KG1 (cell line): ENCODE results near the gene CD247.

Source experiments
- DNase-seq: peaks from one replicate; lab custom pipeline; 2025; lab: John Stamatoyannopoulos, UW

The CD247 gene

DNA sequence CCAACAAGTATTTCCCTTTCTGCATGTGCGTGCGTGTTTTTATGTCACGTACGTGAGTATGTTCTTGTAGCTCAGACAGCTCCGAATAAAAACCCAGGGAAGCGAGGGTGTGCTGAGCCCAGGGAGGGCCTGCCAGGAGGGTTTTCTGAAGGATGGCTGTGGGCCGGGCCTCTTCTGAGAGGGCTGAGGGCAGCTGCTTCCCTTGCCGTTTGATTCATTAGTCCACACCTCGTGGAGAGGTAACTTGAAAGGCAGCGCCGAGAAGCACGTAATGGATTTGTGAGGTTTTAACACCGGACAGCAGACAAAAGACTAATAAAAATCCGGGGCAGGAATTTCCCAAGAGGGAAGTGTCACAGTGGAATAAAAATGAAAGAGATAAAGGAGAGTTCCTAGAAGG lies 29.5 kb downstream of the CD247 start:
- no peak for DNase-seq

DNA sequence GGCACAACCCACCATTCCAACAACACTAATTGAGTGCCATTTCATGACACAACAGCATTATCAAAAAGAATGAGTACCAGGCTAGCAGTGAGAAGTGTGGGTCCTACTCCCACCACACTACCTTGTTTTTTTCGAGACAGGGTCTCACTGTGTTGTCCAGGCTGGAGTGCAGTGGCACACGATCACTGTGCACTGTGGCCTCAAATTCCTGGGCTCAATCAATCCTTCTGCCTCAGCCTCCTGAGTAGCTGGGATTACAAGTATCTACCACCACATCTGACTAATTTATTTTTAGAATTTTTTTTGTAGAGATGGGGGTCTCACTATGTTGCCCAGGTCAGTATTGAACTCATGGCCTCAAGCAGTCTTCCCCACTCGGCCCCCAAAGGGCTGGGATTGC lies 30.7 kb downstream of the CD247 start:
- no peak for DNase-seq

DNA sequence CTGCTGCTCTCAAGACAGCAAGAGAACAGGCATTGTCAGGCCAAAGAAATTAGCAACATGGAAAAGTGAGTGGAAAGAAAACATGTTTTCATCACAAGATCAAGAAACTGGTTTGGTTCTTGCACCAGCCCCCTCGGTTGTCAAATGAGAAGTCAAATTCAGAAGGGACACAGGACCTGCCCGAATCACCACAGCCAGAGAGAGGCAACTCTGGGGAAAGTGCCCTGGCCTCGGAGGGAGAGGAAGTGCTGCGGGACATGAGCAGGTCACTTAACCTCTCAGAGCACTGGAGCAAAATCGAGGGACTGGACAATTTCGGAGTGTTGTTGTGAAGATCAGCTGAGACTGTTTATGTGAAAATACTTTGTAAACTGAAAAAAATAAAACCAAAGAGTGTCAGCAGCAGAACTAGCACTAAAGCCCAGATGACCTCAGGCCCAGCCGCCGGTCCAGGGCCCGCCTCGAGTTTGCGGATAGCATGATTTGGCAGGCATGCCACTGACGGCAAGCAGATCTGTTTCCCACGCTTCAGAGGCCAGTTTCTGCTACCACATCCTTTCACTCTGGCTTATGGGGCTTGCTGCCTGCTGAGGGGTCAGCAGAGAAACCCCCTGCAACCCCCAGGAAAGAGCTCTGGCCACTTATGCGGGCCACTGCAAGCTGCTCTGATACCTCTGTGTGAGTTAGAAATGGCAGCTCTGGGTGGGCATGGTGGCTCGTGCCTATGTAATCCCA lies 32.1 kb downstream of the CD247 start:
- no peak for DNase-seq

DNA sequence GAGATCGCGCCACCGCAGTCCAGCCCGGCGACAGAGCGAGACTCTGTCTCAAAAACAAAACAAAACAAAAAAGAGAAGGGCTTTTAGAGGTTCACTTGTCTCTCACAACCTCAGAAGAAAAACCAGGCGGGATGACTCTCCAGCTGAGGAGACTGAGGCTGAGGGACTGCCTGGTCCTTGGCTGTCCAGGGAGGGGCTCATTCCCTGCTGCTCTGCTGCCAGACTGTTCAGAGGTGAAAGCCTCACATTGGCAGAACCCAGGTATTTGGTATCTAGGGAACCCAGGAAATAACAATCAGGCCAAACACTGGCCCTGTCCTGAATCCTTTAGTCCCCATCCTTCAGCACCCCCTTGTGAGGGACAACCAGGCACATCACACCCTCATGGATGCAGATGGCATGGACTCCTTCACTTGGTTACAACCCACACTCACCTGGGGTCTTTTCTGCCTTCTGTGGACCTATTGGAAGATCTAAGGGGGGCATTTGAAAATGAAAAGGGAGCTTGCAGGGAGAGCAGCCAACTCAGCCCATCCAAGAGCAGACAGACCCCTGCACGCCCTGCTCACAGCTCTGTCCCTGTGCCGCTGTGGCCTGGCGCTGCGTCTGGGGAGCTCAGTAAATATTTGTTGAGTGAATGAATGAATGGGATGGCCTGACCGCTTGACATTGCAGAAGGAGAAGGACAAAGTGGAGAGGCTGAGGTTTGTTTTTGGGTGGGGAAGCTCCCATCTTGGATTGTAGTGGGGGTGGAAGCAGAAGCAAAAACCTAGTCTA lies 33.4 kb downstream of the CD247 start:
- DNase-seq: no peak

DNA sequence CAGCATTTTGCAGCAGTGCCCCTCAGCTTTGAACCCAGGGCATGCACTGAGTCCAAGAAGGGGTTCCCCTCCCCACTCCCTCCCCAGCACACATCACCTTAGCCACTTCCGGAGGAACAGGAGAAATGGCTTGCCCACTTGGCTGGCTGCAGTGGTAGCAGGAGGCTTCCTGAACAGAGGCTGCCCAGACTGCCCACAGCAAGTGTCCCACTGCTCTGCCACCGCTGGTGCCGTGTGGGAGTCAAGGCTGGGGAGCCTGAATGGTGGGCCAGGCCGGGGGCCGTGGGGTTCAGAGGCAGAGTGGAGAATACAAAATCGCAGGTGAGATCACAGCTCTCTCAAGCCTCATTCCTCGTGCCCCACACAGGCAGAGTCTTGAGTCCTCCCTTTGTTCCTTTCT lies 34.5 kb downstream of the CD247 start:
- no peak for DNase-seq

DNA sequence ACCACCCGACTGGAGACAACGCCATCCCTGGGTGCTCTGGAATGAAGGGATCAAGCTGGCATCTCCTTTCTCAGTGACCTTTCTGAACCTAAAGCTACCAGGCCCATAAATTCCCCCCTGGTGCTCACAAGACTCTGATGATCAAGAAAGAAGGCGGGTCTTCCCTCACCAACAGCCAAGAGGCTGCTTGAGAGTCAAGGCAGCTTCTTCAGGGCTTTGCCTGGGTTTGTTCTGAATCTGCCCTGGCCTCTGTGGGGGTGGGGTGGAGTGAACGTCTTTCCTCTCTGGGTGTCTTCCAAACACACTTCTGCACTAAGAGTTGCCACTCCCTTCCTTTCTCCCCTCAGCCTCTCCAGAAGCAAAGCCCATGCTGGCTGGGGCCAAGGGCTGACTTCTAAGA lies 36.1 kb downstream of the CD247 start:
- no peak for DNase-seq

DNA sequence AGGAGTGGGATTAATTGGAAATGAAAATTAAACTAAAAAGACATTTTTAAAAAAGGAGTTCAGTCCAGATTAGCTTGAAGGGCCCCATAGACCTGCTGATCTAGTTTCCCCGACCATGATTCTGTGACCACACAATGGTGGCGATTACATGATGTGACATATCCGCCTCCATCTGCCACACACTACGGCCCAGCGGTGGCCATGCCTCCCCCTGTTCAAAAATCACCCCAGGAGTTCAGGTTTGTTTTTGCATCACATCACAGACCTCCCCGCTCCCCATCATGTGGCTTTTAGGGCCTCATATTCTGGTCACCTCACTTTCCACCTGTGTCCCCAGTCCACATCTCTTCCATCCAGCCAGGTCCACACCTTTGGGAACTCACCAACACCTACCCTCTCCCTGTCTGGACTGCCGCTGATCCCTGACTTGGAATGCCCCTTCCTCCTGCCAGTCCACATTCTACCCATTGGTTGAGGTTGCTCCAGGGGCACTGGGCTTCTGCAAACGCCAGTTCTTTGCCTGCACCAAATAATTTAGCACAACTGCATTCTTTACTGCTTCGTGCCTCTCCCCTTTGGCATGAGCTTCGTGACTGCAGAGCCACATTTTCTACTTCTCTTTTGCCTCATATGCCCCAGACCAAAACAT lies 38.9 kb downstream of the CD247 start:
- no peak for DNase-seq

DNA sequence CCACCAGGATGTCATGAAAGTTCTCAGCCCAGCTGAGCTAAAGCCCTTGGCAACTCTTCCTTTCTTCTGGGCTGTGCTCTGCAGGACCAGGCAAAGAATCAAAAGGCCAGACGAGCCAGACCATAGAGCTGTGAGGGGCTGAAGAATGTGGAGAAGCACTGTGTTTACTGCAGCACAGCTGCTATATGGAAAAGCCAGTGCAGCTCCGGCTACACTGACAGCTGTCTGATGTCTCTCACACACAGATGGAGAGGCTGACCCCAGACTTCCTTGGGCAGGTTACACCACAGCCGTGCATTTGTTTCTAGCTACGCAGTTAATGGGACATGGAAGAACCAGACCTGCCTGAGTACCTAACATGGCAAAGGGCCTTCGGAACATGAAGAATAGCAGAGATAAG lies 40.3 kb downstream of the CD247 start:
- no peak for DNase-seq

DNA sequence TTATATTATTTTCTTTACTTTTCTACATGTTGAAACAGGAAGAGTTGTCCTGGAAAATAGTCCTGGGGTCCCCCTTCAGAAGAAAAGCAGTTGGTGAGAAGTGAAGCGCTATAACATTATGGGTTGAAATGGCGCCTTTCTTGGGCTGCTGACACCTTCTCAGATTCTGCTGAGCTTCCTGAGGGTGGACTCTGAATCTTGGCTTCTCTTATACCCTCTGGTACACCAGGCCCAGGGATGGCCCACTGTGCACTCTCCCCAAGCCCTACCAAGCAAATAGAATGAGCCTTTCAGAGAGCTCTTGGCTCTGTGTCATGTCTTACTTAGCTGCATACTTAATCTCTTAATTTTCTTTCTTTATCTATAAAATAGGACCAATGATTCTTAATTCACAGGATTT lies 42.3 kb downstream of the CD247 start:
- no peak for DNase-seq

DNA sequence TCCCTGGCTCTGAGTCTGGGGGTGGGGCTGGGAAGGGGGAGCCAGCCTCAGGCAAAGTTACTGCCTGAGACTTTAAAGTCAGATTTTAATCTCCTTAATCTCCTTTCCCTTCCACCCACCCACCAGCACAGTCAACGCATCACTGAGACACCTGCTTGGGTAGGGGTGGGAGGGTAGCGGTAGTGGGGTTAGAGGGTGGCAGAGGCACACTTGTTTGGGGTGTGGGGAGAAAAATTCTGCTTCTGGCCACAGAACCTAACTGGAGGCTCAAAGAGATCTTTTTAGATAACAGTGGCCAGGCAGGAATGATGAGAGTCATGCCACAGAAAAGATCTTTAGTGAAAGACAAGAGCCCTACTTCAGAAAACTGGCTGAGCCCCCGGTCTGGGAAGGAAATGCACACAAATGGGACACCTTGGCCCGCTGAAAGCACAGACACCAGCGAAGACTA lies 44.1 kb downstream of the CD247 start:
- no peak for DNase-seq

DNA sequence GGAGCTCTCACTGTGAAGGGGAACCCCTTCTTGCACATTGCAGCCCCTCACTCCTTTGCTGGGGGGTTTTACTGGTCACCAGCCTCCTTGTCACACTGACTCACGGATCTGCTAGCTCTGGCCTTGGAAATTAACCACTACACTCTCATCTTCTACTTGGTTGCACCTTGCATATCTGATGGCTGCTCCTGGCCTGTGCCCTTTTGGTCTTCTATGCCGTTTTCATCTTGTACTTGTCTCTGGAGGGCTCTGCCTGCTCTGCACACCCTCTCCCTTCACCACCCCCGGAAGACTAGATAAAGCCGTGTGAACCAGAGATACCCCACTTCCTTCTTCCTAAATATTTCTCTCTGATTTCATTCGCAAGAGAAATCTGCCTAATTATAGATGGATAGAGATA lies 44.6 kb downstream of the CD247 start:
- DNase-seq: no peak

DNA sequence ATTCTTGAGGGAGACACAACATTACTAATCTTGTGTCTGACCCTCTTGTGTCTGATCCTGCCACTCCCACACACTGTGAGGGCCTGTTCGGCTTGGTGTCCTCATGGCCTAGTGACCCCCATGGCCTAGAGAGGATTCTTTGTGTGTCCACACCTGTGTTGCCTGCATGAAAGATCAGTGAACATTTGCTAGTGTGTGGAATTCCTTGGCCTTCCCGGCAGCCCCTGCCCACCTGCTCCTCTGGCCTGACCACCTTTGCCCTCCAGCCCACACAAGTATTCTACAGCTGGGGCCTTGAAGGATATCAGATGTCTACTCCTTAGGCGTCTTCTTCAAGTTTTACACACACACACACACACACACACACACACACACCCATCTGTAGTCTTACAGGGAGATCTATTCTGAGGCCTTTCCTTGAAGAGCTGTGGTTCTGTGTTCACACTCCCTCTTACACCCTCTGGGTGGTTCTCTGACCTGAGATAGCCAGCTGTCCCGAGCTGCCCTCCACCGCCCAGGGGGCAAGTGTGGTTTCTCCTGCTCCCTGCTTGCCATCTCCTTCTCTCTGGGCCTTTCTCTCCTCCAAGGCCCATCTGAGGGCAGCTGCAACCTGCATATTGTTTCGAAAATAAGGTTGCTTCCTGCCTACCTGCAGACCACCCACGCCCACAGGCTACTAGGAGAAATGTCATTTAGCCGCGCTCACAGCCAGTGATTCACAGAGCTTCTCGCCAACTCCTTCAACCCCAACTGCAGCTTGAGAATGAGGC lies 45.4 kb downstream of the CD247 start:
- DNase-seq: no peak

DNA sequence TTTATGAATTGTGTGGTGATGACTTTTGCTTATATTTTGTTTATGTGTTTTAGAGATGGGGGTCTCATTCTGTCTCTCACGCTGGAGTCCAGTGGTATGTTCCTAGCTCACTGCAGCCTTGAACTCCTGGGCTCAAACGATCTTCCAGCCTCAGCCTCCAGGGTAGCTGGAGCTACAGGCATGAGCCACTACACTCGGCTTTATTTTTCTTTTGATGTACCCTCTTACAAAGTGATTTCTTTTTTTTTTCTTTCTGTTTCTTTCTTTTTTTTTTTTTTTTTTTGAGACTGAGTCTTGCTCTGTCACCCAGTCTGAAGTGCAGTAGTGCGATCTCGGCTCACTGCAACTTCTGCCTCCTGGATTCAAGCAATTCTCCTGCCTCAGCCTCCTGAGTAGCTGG lies 46.8 kb downstream of the CD247 start:
- no peak for DNase-seq

DNA sequence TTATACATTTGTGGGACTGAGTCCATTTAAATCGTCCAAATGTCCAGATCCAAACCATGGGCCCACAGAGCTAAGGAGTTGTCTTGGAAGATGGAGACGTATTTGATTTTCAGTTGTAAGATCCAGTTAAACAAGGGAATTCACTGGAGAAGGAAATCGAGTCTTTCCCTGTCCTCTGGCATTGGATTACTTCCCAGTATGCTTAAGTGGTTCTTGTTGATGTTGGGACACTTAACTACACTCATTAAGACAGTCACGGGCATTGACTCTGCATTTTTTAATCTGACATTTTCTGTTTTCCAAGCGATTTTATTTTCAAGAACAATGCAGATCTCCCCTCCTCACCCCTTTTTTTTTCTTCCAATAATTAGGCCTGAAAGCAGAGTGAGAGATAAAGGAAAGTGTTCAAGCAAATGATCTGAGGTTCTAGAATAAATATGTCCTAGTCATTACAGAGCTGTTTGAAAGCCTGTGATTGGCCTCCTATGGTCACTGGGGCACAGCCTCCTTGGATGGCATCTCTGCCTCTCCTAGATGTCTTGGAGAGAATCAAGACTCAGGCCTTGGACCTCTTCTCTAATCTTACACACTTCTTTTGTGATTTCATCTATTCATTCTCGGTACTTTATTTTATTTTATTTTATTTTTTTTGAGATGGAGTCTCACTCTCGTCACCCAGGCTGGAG lies 48.9 kb downstream of the CD247 start:
- DNase-seq: no peak

DNA sequence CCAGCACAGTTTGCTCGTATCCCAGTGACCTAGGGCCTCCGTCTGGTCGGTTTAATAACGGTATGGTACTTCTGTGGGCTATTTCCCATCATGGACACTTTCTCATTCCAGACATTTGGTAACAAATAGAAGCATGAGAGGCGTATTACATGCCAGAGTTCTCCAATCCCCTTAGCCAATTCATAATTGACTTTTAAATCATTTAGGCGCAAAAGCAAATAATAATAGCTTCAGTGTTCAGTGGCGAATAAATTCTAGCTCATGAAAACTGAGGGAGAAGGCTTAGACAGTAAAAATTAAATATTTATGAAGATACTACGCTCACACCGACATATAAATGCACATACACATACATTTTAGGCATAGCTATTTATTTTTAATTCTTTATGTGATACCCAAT lies 50.6 kb downstream of the CD247 start:
- DNase-seq: no peak

DNA sequence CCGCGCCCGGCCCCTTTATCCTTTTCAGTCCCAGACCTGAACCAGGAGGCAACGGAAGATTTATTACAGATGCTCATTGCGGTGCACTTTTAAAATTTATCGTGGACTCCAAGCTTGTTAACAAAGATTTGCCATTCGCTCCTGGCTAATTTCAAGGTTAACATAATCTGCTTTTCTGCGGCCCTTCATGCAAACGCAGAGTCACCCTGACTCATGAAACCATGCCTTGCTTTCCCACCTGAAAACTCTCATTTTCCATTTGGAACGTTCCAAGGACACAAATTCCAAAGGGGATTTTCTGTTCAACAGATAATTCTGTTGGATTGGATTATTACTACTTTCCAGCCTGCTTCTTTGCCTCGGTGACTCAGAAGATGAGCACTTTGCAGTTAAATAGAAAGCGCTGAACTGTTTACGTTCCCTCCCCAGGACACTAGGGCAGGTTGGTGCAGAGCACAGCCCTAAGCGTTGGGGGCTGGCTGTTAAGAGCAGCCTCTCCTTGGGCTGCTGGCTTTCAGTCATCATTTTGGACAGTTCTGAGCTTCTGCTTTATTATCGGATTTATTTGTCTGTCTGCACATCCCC lies 51.1 kb downstream of the CD247 start:
- DNase-seq: no peak

DNA sequence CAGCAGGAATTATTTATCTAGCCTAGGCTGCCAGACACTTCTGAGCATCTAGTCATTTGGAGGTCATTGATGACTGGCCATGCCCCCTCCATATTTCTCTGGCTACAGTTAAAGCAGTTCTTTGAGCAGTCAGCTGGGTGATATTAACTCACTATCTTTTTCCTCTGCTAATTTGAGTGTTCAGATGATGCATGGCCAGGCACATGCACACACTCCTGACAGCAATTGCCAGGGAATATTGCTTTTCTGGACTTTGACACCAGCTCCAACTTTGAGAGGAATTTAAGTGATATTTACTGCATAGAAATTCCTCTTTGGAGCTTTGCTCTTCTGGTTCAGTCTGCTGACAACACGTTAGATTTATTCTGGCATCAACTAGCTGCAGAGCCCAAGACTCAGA lies 52.6 kb downstream of the CD247 start:
- DNase-seq: no peak

DNA sequence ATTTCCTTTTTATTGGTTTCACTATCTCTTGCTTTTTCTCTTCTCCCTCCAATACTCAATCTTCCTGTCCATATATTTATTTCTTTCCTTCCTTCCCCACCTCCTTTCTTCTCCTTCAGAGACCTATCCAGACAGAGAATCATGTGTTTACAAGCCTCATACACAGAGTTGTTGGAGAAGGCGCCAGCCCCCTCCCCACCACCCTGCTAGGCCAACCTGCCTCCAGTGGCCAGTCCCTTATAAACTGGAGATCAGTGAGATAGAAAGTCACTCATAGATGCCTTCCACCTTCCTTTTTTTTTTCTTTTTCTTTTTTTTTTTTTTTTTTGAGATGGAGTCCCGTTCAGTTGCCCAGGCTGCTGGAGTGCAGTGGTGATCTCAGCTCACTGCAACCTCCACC lies 53.3 kb downstream of the CD247 start:
- DNase-seq: no peak

DNA sequence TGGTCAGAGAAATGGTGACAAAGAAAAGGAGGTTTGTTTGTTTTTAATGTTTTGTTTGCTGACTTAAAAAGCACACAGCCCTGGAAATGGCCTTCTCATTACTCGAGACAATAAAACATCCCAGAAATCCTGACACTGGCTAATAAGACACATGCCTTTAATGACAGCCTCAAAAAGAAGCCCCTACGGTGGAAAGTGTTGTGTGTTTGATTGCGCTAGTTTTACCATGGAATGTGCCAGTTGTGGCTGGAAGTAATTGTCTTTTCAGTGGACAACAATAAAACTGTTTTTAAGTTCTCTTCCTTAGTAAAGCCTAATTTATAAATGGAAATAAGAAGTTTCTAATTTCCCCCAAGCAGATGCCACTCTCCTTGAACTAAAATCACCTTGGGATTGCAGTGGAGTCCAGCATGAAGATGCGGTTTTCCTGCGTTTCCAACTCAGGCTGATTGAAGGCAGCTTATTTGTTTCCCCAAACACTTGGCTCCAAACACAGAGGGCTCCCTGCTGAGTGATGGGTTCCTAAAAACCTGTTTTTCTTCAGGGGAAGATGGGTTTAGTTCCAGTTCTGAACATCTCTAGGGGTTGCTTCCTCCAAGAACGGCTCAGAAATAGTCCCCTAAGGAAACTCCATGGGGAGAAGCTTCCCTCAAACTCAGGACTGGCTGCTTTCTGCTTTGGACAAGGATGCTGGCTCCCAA lies 54.3 kb downstream of the CD247 start:
- no peak for DNase-seq

DNA sequence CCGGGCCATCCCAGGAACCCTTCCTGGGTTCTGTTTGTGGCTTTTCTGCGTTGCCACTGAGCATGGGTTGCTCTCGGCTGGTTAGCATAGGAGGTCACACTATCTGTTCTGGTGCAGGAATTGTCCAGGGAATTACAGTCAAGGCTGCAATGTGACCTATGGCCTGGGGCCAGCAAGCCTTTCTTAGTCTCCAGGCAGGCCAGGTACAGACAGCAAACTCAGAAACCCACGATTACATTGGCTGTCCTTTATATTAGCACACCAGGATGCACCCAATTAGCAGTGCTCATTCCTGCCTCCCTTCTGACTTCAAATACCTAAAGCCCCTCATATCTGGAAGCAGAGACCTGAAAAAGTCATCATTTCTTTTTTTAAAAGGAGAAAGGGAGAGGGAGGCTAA lies 55.2 kb downstream of the CD247 start:
- DNase-seq: no peak

DNA sequence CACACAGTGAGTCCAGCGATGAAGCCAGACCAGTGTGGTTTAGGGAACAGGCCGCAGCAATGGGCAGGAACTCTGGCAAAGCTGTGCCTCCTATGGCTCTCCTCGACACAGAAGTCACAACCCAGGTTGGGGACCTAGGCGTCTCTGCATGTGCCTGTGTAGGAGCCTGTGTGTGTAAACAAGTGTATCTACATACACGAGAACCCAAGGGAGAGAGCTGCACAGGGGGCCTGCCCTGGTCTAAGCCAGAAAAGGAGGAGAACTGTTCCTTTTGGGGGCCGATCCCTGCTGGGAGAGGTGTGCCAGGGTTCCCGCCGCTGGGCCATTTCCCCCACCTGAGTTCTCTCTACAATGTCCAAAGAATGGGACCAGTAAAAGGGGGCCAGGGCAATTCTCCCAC lies 56.0 kb downstream of the CD247 start:
- no peak for DNase-seq
